ENCODE measurements around the gene RAB5A. TPM values are rescaled to one million over a fixed set of nuclear protein-coding genes. Genes with fewer than 3 reads are reported as not detected.
"Not testable (repeated sequence)": the region's sequence is repeated elsewhere in the genome, so short reads cannot be mapped to it uniquely, and the experiment has no call there.

Gene RAB5A
- total RNA-seq, 1 experiment from 2014 or later = 66.5 TPM

- peak; percentile 18 for DNase-seq (ENCODE audit: low read depth)
Measured at GRCh38 chr3:20023623-20024405, 76.9 kb downstream of the RAB5A start.

- DNase-seq (ENCODE audit: low read depth) = no peak
Measured at GRCh38 chr3:20027136-20027535, 80.2 kb downstream of the RAB5A start.

- no peak for DNase-seq (ENCODE audit: low read depth)
Measured at GRCh38 chr3:20028905-20029331, 82.0 kb downstream of the RAB5A start.

- not testable (repeated sequence) for DNase-seq (ENCODE audit: low read depth)
Measured at GRCh38 chr3:20031939-20032338, 85.0 kb downstream of the RAB5A start.

Small RNA genes within 50 kb of the gene (small RNA-seq; reads per million reads assigned to genes)
- gene RNU4-85P (not detected), gene RPL39P18 (not detected)

Other genes starting within 250 kb of the RAB5A start
- gene EFHB, start 12.9 kb upstream of the RAB5A start, total RNA-seq (2014; rRNA removed; shearing (Covaris generic)) = 1.8 TPM in 1 of 2 replicates, not detected in the other
- gene PP2D1, start 65.2 kb downstream of the RAB5A start, total RNA-seq (2014; rRNA removed; shearing (Covaris generic)) = not detected in 2 replicates
- 10.2 and 16.7 TPM in 2 replicates for gene KAT2B, start 93.3 kb downstream of the RAB5A start, total RNA-seq (2014; rRNA removed; shearing (Covaris generic))
- gene SGO1, start 239.1 kb downstream of the RAB5A start, total RNA-seq (2014; rRNA removed; shearing (Covaris generic)) = 15.9 and 18.2 TPM in 2 replicates